Naive thymus-derived CD8-positive, alpha-beta T cell (primary cell): ENCODE measurements around the gene CORIN. TPM values are rescaled to one million over a fixed set of nuclear protein-coding genes. Genes with fewer than 3 reads are reported as not detected.

Experiments used
- ATAC-seq, 2 donors: fragments of 150-1000 bp; cut with Tn5 transposase in 1 of 2; sonication (Bioruptor Pico), chemical (Tn5 transposase) in 1 of 2; 1 replicate in 1 of 2; 2 replicates in 1 of 2; pipeline ENCODE4 v1.10.0; 2021; ENCODE audit warnings: mild to moderate bottlenecking in 2 of 2, moderate library complexity in 2 of 2
- POLR2A ChIA-PET: fragments of 350-600 bp; sonication (Branson Sonifier 250); formaldehyde crosslinking; loops from one replicate; lab custom pipeline; 2021; ENCODE audit warnings: antibody characterized with exemption; lab: Charles Lee
- DNase-seq, 10 donors: peaks; one replicate each; pipeline versions ENCODE4 v3.0.0 to v3.0.0-alpha.2; 2020 to 2022
- H3K27ac Mint-ChIP-seq, 10 donors: one replicate each; pipeline ENCODE4 v1.8.0; 2020 to 2022; ENCODE audit warnings: mild to moderate bottlenecking in 10 of 10, mixed read lengths in 10 of 10, moderate library complexity in 4 of 10, inconsistent platforms in 1 of 10
- H3K27me3 Mint-ChIP-seq, 5 donors: one replicate each; pipeline ENCODE4 v1.8.0; 2021 to 2022; ENCODE audit warnings: mixed read lengths in 5 of 5
- H3K36me3 Mint-ChIP-seq, 3 donors: one replicate each; pipeline ENCODE4 v1.8.0; 2020 to 2022; ENCODE audit warnings: mixed read lengths in 3 of 3, mild to moderate bottlenecking in 2 of 3, inconsistent platforms in 1 of 3
- H3K4me1 Mint-ChIP-seq, 4 donors: one replicate each; pipeline ENCODE4 v1.8.0; 2021 to 2022; ENCODE audit warnings: mixed read lengths in 4 of 4
- H3K4me3 Mint-ChIP-seq, 10 donors: one replicate each; pipeline ENCODE4 v1.8.0; 2020 to 2022; ENCODE audit warnings: mild to moderate bottlenecking in 10 of 10, mixed read lengths in 10 of 10, moderate library complexity in 6 of 10, inconsistent platforms in 1 of 10
- H3K9me3 Mint-ChIP-seq, 9 donors: one replicate each; pipeline ENCODE4 v1.8.0; 2020 to 2022; ENCODE audit warnings: mixed read lengths in 9 of 9, mild to moderate bottlenecking in 3 of 9, inconsistent platforms in 1 of 9, moderate library complexity in 1 of 9
- polyA plus RNA-seq, 3 donors: library from polyadenylated mRNA; unstranded; fragments of 300-500 nt; fragmentation: Illumina TruSeq; gene quantifications; one replicate each; pipeline ENCODE4 v1.2.3, GENCODE V29; 2021
- total RNA-seq, 8 experiments: library from RNA in 2 of 8; stranded (reverse) in 2 of 8; gene quantifications; one replicate each; pipeline ENCODE4 v1.2.3 and lab custom pipeline; 2021 to 2026

Gene CORIN
- total and polyA plus RNA-seq, 5 experiments from 2014 or later = 0.05 to 0.49 (median 0.31) TPM; not detected in 2

GRCh38 chr4:47659342-47659741 is 178.5 kb downstream of the CORIN start:
- no peak for DNase-seq
- peaks cover 0 to 6% (median 0%) of the 10 kb centered on the region in 5 donors for H3K27me3 Mint-ChIP-seq
- no peak overlapping the region for H3K27ac Mint-ChIP-seq
- H3K4me1 Mint-ChIP-seq = no peaks in the 10 kb centered on the region
- no peak overlapping the region for H3K4me3 Mint-ChIP-seq
- ATAC-seq = no peak
- peaks cover 0 to 3% (median 0%) of the 10 kb centered on the region in 9 donors for H3K9me3 Mint-ChIP-seq
- POLR2A ChIA-PET = no interaction called here
- peaks cover 0 to 6% (median 0%) of the 10 kb centered on the region in 3 donors for H3K36me3 Mint-ChIP-seq

DNA sequence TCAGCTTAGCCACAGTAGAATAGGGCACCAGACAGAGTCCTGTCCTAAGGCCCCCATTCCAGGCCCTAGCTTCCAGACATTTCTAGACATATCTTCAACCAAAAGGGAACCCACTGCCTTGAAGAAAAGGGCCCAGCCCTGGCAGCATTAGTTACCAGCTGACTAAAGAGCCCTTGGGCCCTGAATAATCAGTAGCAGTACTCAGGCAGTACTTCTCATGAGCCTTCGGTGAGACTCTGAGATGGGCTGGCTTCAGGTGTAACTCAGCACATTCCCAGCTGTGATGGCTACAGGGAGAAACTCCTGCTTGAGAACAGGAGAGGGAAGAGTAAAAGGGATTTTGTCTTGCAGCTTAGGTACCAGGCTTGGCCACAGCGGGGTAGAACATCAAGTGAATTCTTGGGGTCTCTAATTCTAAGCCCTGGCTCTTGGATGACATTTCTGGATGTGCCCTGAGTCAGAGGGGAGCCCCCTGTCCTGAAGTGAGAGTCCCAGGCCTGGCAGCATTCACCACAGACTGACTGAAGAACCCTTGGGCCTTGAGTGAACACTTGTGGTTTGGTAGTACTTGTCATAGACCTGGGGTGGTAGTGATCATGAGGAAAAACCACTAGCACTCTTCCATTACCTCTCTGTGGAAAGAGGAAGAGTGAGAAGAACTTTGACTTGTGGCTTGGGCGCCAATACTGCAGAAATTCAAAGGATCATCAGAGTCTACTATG is 182.7 kb downstream of the CORIN start:
- POLR2A ChIA-PET = no interaction called here
- H3K9me3 Mint-ChIP-seq = peaks cover 0 to 3% (median 0%) of the 10 kb centered on the region in 9 donors
- no peaks in the 10 kb centered on the region for H3K4me1 Mint-ChIP-seq
- H3K27me3 Mint-ChIP-seq = peaks cover 0 to 6% (median 1%) of the 10 kb centered on the region in 5 donors
- no peak for DNase-seq
- H3K36me3 Mint-ChIP-seq = peaks cover 0 to 6% (median 0%) of the 10 kb centered on the region in 3 donors
- no peak overlapping the region for H3K4me3 Mint-ChIP-seq
- no peak for ATAC-seq
- H3K27ac Mint-ChIP-seq = no peak overlapping the region

GRCh38 chr4:47652092-47652491 is 185.8 kb downstream of the CORIN start:
- H3K4me1 Mint-ChIP-seq = no peaks in the 10 kb centered on the region
- H3K27ac Mint-ChIP-seq = no peak overlapping the region
- no peaks in the 10 kb centered on the region for H3K36me3 Mint-ChIP-seq
- DNase-seq (no peak), ATAC-seq (no peak)
- no peak overlapping the region for H3K4me3 Mint-ChIP-seq
- H3K9me3 Mint-ChIP-seq = no peaks in the 10 kb centered on the region
- POLR2A ChIA-PET = no interaction called here
- H3K27me3 Mint-ChIP-seq = peaks cover 0 to 15% (median 1%) of the 10 kb centered on the region in 5 donors

GRCh38 chr4:47651231-47651630 is 186.6 kb downstream of the CORIN start:
- ATAC-seq (no peak), DNase-seq (no peak)
- no peak overlapping the region for H3K27ac Mint-ChIP-seq
- H3K9me3 Mint-ChIP-seq = no peaks in the 10 kb centered on the region
- H3K4me1 Mint-ChIP-seq = no peaks in the 10 kb centered on the region
- POLR2A ChIA-PET = no interaction called here
- no peaks in the 10 kb centered on the region for H3K36me3 Mint-ChIP-seq
- H3K4me3 Mint-ChIP-seq = no peak overlapping the region
- H3K27me3 Mint-ChIP-seq = peaks cover 0 to 15% (median 1%) of the 10 kb centered on the region in 5 donors

GRCh38 chr4:47650584-47651130 is 187.2 kb downstream of the CORIN start:
- H3K36me3 Mint-ChIP-seq = no peaks in the 10 kb centered on the region
- H3K4me3 Mint-ChIP-seq = no peak overlapping the region
- H3K27ac Mint-ChIP-seq = no peak overlapping the region
- H3K27me3 Mint-ChIP-seq = peaks cover 0 to 15% (median 1%) of the 10 kb centered on the region in 5 donors
- H3K4me1 Mint-ChIP-seq = no peaks in the 10 kb centered on the region
- POLR2A ChIA-PET = no interaction called here
- H3K9me3 Mint-ChIP-seq = no peaks in the 10 kb centered on the region
- ATAC-seq (no peak), DNase-seq (no peak)

DNA sequence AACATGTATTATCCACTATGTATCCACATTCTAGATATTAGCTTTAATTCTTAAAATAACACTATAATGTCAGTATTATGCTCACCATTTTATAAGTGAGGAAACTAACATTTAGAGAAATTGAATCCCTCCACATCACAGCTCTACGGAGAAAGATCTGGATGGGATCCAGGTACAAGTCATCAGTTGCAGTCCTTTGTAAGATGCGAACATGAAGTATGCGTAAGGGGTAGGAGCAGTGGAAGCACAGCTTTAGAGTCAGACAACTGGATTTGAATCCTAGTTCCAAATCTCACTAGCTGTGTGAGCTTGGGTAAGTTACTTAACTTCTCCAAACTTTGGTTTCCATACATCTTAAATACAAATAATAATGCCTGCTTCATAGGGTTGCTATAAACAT is 190.3 kb downstream of the CORIN start:
- Mint-ChIP-seq H3K36me3 (no peaks in the 10 kb centered on the region), H3K4me3 (no peak overlapping the region), H3K27me3 (peaks cover 0 to 15% (median 5%) of the 10 kb centered on the region in 5 donors), H3K4me1 (no peaks in the 10 kb centered on the region), H3K27ac (no peak overlapping the region), H3K9me3 (no peaks in the 10 kb centered on the region)
- no peak for DNase-seq
- ATAC-seq = no peak
- POLR2A ChIA-PET = no interaction called here

- Mint-ChIP-seq H3K4me1 (no peaks in the 10 kb centered on the region), H3K4me3 (no peak overlapping the region), H3K27ac (no peak overlapping the region), H3K9me3 (no peaks in the 10 kb centered on the region), H3K27me3 (peaks cover 0 to 15% (median 5%) of the 10 kb centered on the region in 5 donors), H3K36me3 (no peaks in the 10 kb centered on the region)
- ATAC-seq = no peak
- no peak for DNase-seq
- POLR2A ChIA-PET = no interaction called here
Observed at GRCh38 chr4:47647029-47647428, 190.8 kb downstream of the CORIN start.

- Mint-ChIP-seq H3K27me3 (peaks cover 0 to 16% (median 5%) of the 10 kb centered on the region in 5 donors), H3K4me3 (no peak overlapping the region), H3K36me3 (no peaks in the 10 kb centered on the region), H3K9me3 (no peaks in the 10 kb centered on the region), H3K4me1 (no peaks in the 10 kb centered on the region), H3K27ac (no peak overlapping the region)
- ATAC-seq = no peak
- POLR2A ChIA-PET = no interaction called here
- DNase-seq = no peak
Observed at GRCh38 chr4:47646372-47646771, 191.5 kb downstream of the CORIN start.

DNA sequence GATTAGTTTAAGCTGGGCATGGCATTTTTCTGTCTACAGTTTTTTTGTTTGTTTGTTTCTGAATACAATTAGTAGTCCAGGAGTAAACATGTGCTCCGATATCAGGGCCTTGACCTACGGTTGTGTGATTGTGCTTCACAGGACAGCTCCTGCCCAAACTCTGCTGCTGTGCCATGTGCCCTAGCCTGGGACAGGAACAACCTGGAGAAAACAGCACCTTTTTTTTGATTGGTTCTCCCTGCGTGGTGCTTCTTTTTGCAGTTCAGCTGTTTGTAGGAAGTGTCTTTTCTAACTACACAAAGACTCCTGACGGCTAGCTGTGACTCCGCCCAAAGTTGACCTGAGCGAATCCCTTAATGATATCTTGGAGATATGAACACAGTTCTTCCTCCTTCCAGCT is 194.0 kb downstream of the CORIN start:
- Mint-ChIP-seq H3K9me3 (no peaks in the 10 kb centered on the region), H3K27me3 (peaks cover 0 to 17% (median 5%) of the 10 kb centered on the region in 5 donors), H3K27ac (no peak overlapping the region), H3K4me1 (no peaks in the 10 kb centered on the region), H3K4me3 (no peak overlapping the region), H3K36me3 (no peaks in the 10 kb centered on the region)
- ATAC-seq (no peak), DNase-seq (no peak)
- POLR2A ChIA-PET = no interaction called here

- Mint-ChIP-seq H3K4me3 (no peak overlapping the region), H3K4me1 (peaks cover 0 to under 1% (median 0%) of the 10 kb centered on the region in 4 donors)
Observed at GRCh38 chr4:47642985-47643760, 194.7 kb downstream of the CORIN start.

GRCh38 chr4:47642191-47642830 is 195.6 kb downstream of the CORIN start:
- ATAC-seq (no peak), DNase-seq (no peak)
- no peak overlapping the region for H3K27ac Mint-ChIP-seq
- peaks cover 0 to 17% (median 2%) of the 10 kb centered on the region in 5 donors for H3K27me3 Mint-ChIP-seq
- H3K9me3 Mint-ChIP-seq = peaks cover 0 to 12% (median 4%) of the 10 kb centered on the region in 9 donors
- H3K4me3 Mint-ChIP-seq = no peak overlapping the region
- POLR2A ChIA-PET = no interaction called here
- H3K36me3 Mint-ChIP-seq = peaks cover 0 to 5% (median 0%) of the 10 kb centered on the region in 3 donors
- H3K4me1 Mint-ChIP-seq = peaks cover 0 to 2% (median 0%) of the 10 kb centered on the region in 4 donors

More at GRCh38 chr4:47642985-47643760, 194.7 kb downstream of the CORIN start:
- no peak for DNase-seq
- Mint-ChIP-seq H3K27ac (no peak overlapping the region), H3K27me3 (peaks cover 0 to 17% (median 2%) of the 10 kb centered on the region in 5 donors), H3K36me3 (peaks cover 0 to 5% (median 0%) of the 10 kb centered on the region in 3 donors), H3K9me3 (peaks cover 0 to 6% (median 2%) of the 10 kb centered on the region in 9 donors)
- ATAC-seq = no peak
- POLR2A ChIA-PET = no interaction called here

- Mint-ChIP-seq H3K27me3 (peaks cover 0 to 17% (median 4%) of the 10 kb centered on the region in 5 donors), H3K9me3 (peaks cover 0 to 18% (median 8%) of the 10 kb centered on the region in 9 donors), H3K27ac (no peak overlapping the region), H3K4me1 (peaks cover 0 to 2% (median 0%) of the 10 kb centered on the region in 4 donors), H3K36me3 (peaks cover 0 to 10% (median 0%) of the 10 kb centered on the region in 3 donors), H3K4me3 (no peak overlapping the region)
- ATAC-seq (no peak), DNase-seq (no peak)
- POLR2A ChIA-PET = no interaction called here
Observed at GRCh38 chr4:47641755-47642154, 196.1 kb downstream of the CORIN start.
